Suprapubic skin (tissue), 3 donors: Measurements from ENCODE around the gene LRRC51.

Experiments
- POLR2A ChIP-seq, 2 donors: fragments of 450-650 bp; IDR thresholded peaks; one replicate each; pipeline ENCODE4 v1.6.1; 2017; ENCODE audit warnings: antibody characterized with exemption in 2 of 2, mild to moderate bottlenecking in 2 of 2, moderate library complexity in 2 of 2
- TF ChIP-seq, protein P1 (sequence below), 2 donors: fragments of 200-600 bp in 1 of 2; fragments of 450-650 bp in 1 of 2; sonication (generic) in 1 of 2; IDR thresholded peaks; one replicate each; pipeline ENCODE4 v1.5.1; 2016 to 2019; ENCODE audit warnings: antibody characterized with exemption in 2 of 2, mild to moderate bottlenecking in 1 of 2, moderate library complexity in 1 of 2

DNA sequence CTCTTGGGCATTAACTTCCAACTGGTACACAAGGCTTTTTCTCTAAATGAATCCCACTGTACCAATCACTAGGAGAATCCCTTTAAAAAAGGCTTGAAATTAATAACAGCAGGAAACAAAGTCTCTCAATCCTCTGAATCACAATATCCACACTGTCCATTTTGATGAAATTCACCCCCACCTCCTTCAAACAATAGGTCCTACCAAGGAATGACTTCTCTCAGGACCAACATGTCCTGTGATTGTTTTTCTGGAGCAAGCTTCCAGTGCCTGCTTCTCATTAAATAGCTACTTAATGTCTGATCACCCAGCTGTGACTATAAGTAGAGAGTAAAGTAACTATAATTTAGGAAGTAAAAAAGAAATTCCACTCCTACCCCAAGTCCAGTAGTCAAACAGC lies 13.4 kb upstream of the LRRC51 start:
- TF ChIP-seq, protein P1, sequence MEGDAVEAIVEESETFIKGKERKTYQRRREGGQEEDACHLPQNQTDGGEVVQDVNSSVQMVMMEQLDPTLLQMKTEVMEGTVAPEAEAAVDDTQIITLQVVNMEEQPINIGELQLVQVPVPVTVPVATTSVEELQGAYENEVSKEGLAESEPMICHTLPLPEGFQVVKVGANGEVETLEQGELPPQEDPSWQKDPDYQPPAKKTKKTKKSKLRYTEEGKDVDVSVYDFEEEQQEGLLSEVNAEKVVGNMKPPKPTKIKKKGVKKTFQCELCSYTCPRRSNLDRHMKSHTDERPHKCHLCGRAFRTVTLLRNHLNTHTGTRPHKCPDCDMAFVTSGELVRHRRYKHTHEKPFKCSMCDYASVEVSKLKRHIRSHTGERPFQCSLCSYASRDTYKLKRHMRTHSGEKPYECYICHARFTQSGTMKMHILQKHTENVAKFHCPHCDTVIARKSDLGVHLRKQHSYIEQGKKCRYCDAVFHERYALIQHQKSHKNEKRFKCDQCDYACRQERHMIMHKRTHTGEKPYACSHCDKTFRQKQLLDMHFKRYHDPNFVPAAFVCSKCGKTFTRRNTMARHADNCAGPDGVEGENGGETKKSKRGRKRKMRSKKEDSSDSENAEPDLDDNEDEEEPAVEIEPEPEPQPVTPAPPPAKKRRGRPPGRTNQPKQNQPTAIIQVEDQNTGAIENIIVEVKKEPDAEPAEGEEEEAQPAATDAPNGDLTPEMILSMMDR (IDR thresholded peaks at IDR 0.05) = no peak
- TF ChIP-seq POLR2A (IDR thresholded peaks at IDR 0.05) = no peak
